HG03432 (cell line): ENCODE data around the gene UPF1.

Source experiments
- ATAC-seq: cut with Tn5 transposase; IDR thresholded peaks from one replicate; pipeline ENCODE4 v1.9.1; 2021; ENCODE audit warnings: mild to moderate bottlenecking, moderate library complexity; ENCODE audit not compliant: unreplicated experiment

Gene UPF1

GRCh38 chr19:18868380-18869022 lies 36.7 kb downstream of the UPF1 start:
- no peak for ATAC-seq

GRCh38 chr19:18869023-18869618 lies 37.4 kb downstream of the UPF1 start:
- ATAC-seq = no peak

- no peak for ATAC-seq
These were observed 38.2 kb downstream of the UPF1 start for GRCh38 chr19:18869781-18870530.

GRCh38 chr19:18870531-18871172 lies 38.9 kb downstream of the UPF1 start:
- ATAC-seq = no peak

- no peak for ATAC-seq
These were observed 39.8 kb downstream of the UPF1 start for GRCh38 chr19:18871543-18871942.

GRCh38 chr19:18875726-18876125 lies 44.0 kb downstream of the UPF1 start:
- no peak for ATAC-seq

GRCh38 chr19:18876865-18877264 lies 45.1 kb downstream of the UPF1 start:
- no peak for ATAC-seq

GRCh38 chr19:18878058-18878797 lies 46.5 kb downstream of the UPF1 start:
- no peak for ATAC-seq

- no peak for ATAC-seq
These were observed 47.3 kb downstream of the UPF1 start for GRCh38 chr19:18878858-18879578.

- ATAC-seq = no peak
These were observed 48.0 kb downstream of the UPF1 start for GRCh38 chr19:18879579-18880373.

- no peak for ATAC-seq
These were observed 49.7 kb downstream of the UPF1 start for GRCh38 chr19:18881491-18881890.

GRCh38 chr19:18883526-18884304 lies 52.0 kb downstream of the UPF1 start:
- ATAC-seq = no peak

GRCh38 chr19:18886972-18887371 lies 55.2 kb downstream of the UPF1 start:
- ATAC-seq = no peak

- no peak for ATAC-seq
These were observed 58.4 kb downstream of the UPF1 start for GRCh38 chr19:18889949-18890745.

GRCh38 chr19:18893587-18894253 lies 62.0 kb downstream of the UPF1 start:
- no peak for ATAC-seq

- ATAC-seq = no peak
These were observed 62.7 kb downstream of the UPF1 start for GRCh38 chr19:18894254-18895037.
